ENCODE data around the gene SNTG2. TPM values are rescaled to one million over a fixed set of nuclear protein-coding genes. Genes with fewer than 3 reads are reported as not detected.
A peak's percentile ranks its signal among the peaks of the same experiment; 100 is the strongest.

SNTG2 gene
- total RNA-seq, 4 donors from 2014 or later = 0.99 to 3.9 (median 2.3) TPM

- H3K27me3 ChIP-seq = no peaks in the 10 kb centered on the region
- no peaks in the 10 kb centered on the region for H3K36me3 ChIP-seq
- H3K9me3 ChIP-seq = no peaks in the 10 kb centered on the region
- no peak for DNase-seq (ENCODE audit: low spot score in 2 of 2)
- H3K27ac ChIP-seq = no peak overlapping the region
- WGBS = 94% methylated on average over 7 of the region's 12 CpGs
- H3K4me1 ChIP-seq = no peaks in the 10 kb centered on the region
- no peak for TF ChIP-seq POLR2AphosphoS5 (IDR thresholded peaks at IDR 0.05)
- no peak for TF ChIP-seq EP300 (IDR thresholded peaks at IDR 0.05)
- TF ChIP-seq POLR2A (IDR thresholded peaks at IDR 0.05) = no peak
- no peak for TF ChIP-seq CTCF (IDR thresholded peaks at IDR 0.05)
- no peak overlapping the region for H3K4me3 ChIP-seq
These were observed 452.9 kb downstream of the SNTG2 start for GRCh38 chr2:1403565-1403964.

- H3K36me3 ChIP-seq = no peaks in the 10 kb centered on the region
- no peak overlapping the region for H3K27ac ChIP-seq
- no peak overlapping the region for H3K4me3 ChIP-seq
- H3K9me3 ChIP-seq = no peaks in the 10 kb centered on the region
- no peaks in the 10 kb centered on the region for H3K27me3 ChIP-seq
- no peak for DNase-seq (ENCODE audit: low spot score in 2 of 2)
- H3K4me1 ChIP-seq = no peaks in the 10 kb centered on the region
- WGBS = 83% methylated on average over 1 of the region's 1 CpG
- no peak for TF ChIP-seq EP300 (IDR thresholded peaks at IDR 0.05)
- TF ChIP-seq POLR2A (IDR thresholded peaks at IDR 0.05) = no peak
- TF ChIP-seq CTCF (IDR thresholded peaks at IDR 0.05) = no peak
- TF ChIP-seq POLR2AphosphoS5 (IDR thresholded peaks at IDR 0.05) = no peak
These were observed 454.5 kb downstream of the SNTG2 start for GRCh38 chr2:1405124-1405523.

- no peaks in the 10 kb centered on the region for H3K36me3 ChIP-seq
- TF ChIP-seq CTCF (IDR thresholded peaks at IDR 0.05) (no peak), POLR2AphosphoS5 (IDR thresholded peaks at IDR 0.05) (no peak), POLR2A (IDR thresholded peaks at IDR 0.05) (no peak), EP300 (IDR thresholded peaks at IDR 0.05) (no peak)
- H3K4me1 ChIP-seq = no peaks in the 10 kb centered on the region
- H3K4me3 ChIP-seq = no peak overlapping the region
- no peaks in the 10 kb centered on the region for H3K9me3 ChIP-seq
- no peak overlapping the region for H3K27ac ChIP-seq
- no peaks in the 10 kb centered on the region for H3K27me3 ChIP-seq
- no peak for DNase-seq (ENCODE audit: low spot score in 2 of 2)
- 67% methylated on average over 3 of the region's 3 CpGs for WGBS
These were observed 455.3 kb downstream of the SNTG2 start for GRCh38 chr2:1405967-1406366.

GRCh38 chr2:1406434-1406833, 455.8 kb downstream of the SNTG2 start:
- H3K9me3 ChIP-seq = no peaks in the 10 kb centered on the region
- no peaks in the 10 kb centered on the region for H3K36me3 ChIP-seq
- H3K4me1 ChIP-seq = no peaks in the 10 kb centered on the region
- 91% methylated on average over 2 of the region's 2 CpGs for WGBS
- H3K4me3 ChIP-seq = no peak overlapping the region
- no peak for TF ChIP-seq EP300 (IDR thresholded peaks at IDR 0.05)
- TF ChIP-seq CTCF (IDR thresholded peaks at IDR 0.05) = no peak
- TF ChIP-seq POLR2A (IDR thresholded peaks at IDR 0.05) = no peak
- no peak for TF ChIP-seq POLR2AphosphoS5 (IDR thresholded peaks at IDR 0.05)
- no peaks in the 10 kb centered on the region for H3K27me3 ChIP-seq
- H3K27ac ChIP-seq = no peak overlapping the region
- no peak for DNase-seq (ENCODE audit: low spot score in 2 of 2)

- peak in 1 of 2 donors; percentile 26 for DNase-seq (ENCODE audit: low spot score in 2 of 2)
- H3K9me3 ChIP-seq = no peaks in the 10 kb centered on the region
- no peak overlapping the region for H3K4me3 ChIP-seq
- H3K4me1 ChIP-seq = no peaks in the 10 kb centered on the region
- 71% methylated on average over 16 of the region's 16 CpGs for WGBS
- H3K27me3 ChIP-seq = no peaks in the 10 kb centered on the region
- H3K36me3 ChIP-seq = no peaks in the 10 kb centered on the region
- TF ChIP-seq POLR2AphosphoS5 (IDR thresholded peaks at IDR 0.05) (no peak), EP300 (IDR thresholded peaks at IDR 0.05) (no peak), POLR2A (IDR thresholded peaks at IDR 0.05) (no peak), CTCF (IDR thresholded peaks at IDR 0.05) (no peak)
- H3K27ac ChIP-seq = no peak overlapping the region
These were observed 457.5 kb downstream of the SNTG2 start for GRCh38 chr2:1407950-1408675.
